HUDEP-2 (cell line): Measurements from ENCODE around the gene FOXD4.
A peak's percentile ranks its signal among the peaks of the same experiment; 100 is the strongest.
"Not testable (repeated sequence)": the region's sequence is repeated elsewhere in the genome, so short reads cannot be mapped to it uniquely, and the experiment has no call there.

Experiments
- DNase-seq, 76 experiments: peaks; one replicate each; lab custom pipeline; 2025; ENCODE audit not compliant: unreplicated experiment in 76 of 76; lab: John Stamatoyannopoulos, UW

Gene FOXD4

GRCh38 chr9:117995-118467 is at the start of gene FOXD4:
Gene FOXD4, minus strand, starts transcription at chr9:118417. Its CDS starts 298 bp downstream, at chr9:118119.
- DNase-seq: not testable (repeated sequence)

- DNase-seq: not testable (repeated sequence)
These were observed 41.7 kb upstream of the FOXD4 start for GRCh38 chr9:159871-160270.

- not testable (repeated sequence) for DNase-seq
These were observed 33.0 kb upstream of the FOXD4 start for GRCh38 chr9:151173-151572.

- DNase-seq: not testable (repeated sequence)
These were observed 21.7 kb upstream of the FOXD4 start for GRCh38 chr9:139880-140279.

GRCh38 chr9:117144-117994 is 848 bp downstream of the FOXD4 start:
- not testable (repeated sequence) for DNase-seq

- DNase-seq: peak in 55 of 76 experiments; percentile 13 to 81 (median 51)
These were observed 1.8 kb downstream of the FOXD4 start for GRCh38 chr9:116239-117077.

- DNase-seq: not testable (repeated sequence)
These were observed 3.1 kb downstream of the FOXD4 start for GRCh38 chr9:115118-115451.

- peak in 19 of 76 experiments; percentile 7 to 49 (median 18) for DNase-seq
These were observed 3.7 kb downstream of the FOXD4 start for GRCh38 chr9:114267-115117.

- DNase-seq: peak in 30 of 76 experiments; percentile 14 to 63 (median 37)
These were observed 4.5 kb downstream of the FOXD4 start for GRCh38 chr9:113468-114266.

- peak in 4 of 76 experiments; percentile 20 to 43 (median 33) for DNase-seq
These were observed 5.4 kb downstream of the FOXD4 start for GRCh38 chr9:112589-113467.

- DNase-seq: not testable (repeated sequence)
These were observed 7.5 kb downstream of the FOXD4 start for GRCh38 chr9:110672-111071.

- not testable (repeated sequence) for DNase-seq
These were observed 8.7 kb downstream of the FOXD4 start for GRCh38 chr9:109540-109939.

- not testable (repeated sequence) for DNase-seq
These were observed 9.3 kb downstream of the FOXD4 start for GRCh38 chr9:108742-109495.

GRCh38 chr9:105991-106390 is 12.2 kb downstream of the FOXD4 start:
- not testable (repeated sequence) for DNase-seq

GRCh38 chr9:100430-100829 is 17.8 kb downstream of the FOXD4 start:
- DNase-seq: not testable (repeated sequence)

- not testable (repeated sequence) for DNase-seq
These were observed 18.4 kb downstream of the FOXD4 start for GRCh38 chr9:99867-100266.

GRCh38 chr9:98775-99174 is 19.4 kb downstream of the FOXD4 start:
- DNase-seq: not testable (repeated sequence)

- DNase-seq: peak in 43 of 76 experiments; percentile 6 to 72 (median 39)
These were observed 23.2 kb downstream of the FOXD4 start for GRCh38 chr9:94992-95391.
